A549 (cell line): Measurements from ENCODE around the gene CYP19A1.

ENCODE experiments used
- E2F6 ChIP-seq: IDR thresholded peaks from 2 replicates; pipeline ENCODE4 v1.6.1; 2012; ENCODE audit warnings: low read depth, borderline replicate concordance
- EP300 ChIP-seq, 2 experiments: fragments of >200 bp; sonication (Bioruptor Twin); formaldehyde crosslinking; IDR thresholded peaks; 2 replicates in 1 of 2; 3 replicates in 1 of 2; pipeline ENCODE4 v1.6.1; 2016 to 2017
- MAZ ChIP-seq: fragments of 150-350 bp; IDR thresholded peaks from 2 replicates; pipeline ENCODE4 v1.6.1; 2014; ENCODE audit warnings: antibody characterized with exemption, low read depth, low read length, borderline replicate concordance
- PBX3 ChIP-seq: IDR thresholded peaks from 2 replicates; pipeline ENCODE4 v1.6.1; 2012
- RAD21 ChIP-seq, 2 experiments: fragments of >200 bp in 1 of 2; sonication (Bioruptor Twin) in 1 of 2; formaldehyde crosslinking in 1 of 2; IDR thresholded peaks in 1 of 2; conservative IDR thresholded peaks in 1 of 2; 2 replicates in 1 of 2; 3 replicates in 1 of 2; pipeline ENCODE4 v1.6.1; 2012 to 2018; ENCODE audit warnings: inconsistent platforms in 1 of 2
- TF ChIP-seq, protein P1 (sequence below): fragments of >200 bp; sonication (Bioruptor Twin); formaldehyde crosslinking; IDR thresholded peaks from 3 replicates; pipeline ENCODE4 v1.5.1; 2016
- TF ChIP-seq, protein P2 (sequence below): fragments of >200 bp; sonication (Bioruptor Twin); formaldehyde crosslinking; IDR thresholded peaks from 3 replicates; pipeline ENCODE4 v1.6.1; 2016

DNA sequence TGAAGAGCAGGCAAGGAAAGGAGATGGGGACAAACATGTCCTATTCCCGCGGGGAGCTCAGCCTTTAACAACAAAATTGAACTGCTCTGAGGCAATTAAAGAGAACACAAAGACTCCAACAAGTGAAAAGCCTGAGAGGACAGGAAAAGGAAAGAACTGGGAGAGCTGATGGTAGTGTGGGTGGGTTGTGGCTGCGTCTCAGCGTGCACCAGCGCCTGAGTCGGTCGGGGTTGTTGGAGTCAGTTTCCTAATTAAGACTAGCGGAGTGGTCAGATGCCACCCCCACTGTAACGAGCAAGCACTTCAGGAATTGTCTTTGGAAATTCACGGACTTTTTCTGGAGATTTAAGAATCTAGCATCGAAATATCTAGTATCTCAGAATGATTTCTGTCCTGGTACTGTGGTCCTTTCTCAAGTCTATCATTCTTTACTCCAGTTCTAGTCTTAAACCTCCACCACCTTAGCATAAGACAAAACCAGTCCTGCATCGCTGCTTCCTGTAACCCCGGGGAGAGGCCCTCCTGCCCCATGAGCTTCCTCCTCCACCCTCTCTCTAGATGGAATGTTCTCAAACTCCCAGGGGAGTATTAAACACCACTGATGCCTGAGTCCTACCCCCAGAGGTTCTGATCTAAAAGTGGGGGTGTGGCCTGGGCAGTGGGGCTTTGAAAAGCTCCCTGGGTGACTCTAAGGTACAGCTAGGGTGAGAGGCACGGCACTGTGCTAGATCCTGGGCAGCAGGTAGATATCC, 104.0 kb downstream of the CYP19A1 start:
- TF ChIP-seq, protein P1, sequence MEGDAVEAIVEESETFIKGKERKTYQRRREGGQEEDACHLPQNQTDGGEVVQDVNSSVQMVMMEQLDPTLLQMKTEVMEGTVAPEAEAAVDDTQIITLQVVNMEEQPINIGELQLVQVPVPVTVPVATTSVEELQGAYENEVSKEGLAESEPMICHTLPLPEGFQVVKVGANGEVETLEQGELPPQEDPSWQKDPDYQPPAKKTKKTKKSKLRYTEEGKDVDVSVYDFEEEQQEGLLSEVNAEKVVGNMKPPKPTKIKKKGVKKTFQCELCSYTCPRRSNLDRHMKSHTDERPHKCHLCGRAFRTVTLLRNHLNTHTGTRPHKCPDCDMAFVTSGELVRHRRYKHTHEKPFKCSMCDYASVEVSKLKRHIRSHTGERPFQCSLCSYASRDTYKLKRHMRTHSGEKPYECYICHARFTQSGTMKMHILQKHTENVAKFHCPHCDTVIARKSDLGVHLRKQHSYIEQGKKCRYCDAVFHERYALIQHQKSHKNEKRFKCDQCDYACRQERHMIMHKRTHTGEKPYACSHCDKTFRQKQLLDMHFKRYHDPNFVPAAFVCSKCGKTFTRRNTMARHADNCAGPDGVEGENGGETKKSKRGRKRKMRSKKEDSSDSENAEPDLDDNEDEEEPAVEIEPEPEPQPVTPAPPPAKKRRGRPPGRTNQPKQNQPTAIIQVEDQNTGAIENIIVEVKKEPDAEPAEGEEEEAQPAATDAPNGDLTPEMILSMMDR = no peak
- TF ChIP-seq EP300 (IDR thresholded peaks at IDR 0.05) = no peak
- TF ChIP-seq E2F6 = no peak
- TF ChIP-seq MAZ = no peak
- TF ChIP-seq, protein P2, sequence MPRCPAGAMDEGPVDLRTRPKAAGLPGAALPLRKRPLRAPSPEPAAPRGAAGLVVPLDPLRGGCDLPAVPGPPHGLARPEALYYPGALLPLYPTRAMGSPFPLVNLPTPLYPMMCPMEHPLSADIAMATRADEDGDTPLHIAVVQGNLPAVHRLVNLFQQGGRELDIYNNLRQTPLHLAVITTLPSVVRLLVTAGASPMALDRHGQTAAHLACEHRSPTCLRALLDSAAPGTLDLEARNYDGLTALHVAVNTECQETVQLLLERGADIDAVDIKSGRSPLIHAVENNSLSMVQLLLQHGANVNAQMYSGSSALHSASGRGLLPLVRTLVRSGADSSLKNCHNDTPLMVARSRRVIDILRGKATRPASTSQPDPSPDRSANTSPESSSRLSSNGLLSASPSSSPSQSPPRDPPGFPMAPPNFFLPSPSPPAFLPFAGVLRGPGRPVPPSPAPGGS = no peak
- no peak for TF ChIP-seq RAD21 (conservative IDR thresholded peaks at IDR 0.05 in 1 of 2, IDR thresholded peaks at IDR 0.05 in 1 of 2)
- no peak for TF ChIP-seq PBX3
